Measurements from ENCODE around the gene KLK2. TPM values are rescaled to one million over a fixed set of nuclear protein-coding genes. Genes with fewer than 3 reads are reported as not detected.

KLK2 gene
- total RNA-seq, 1 experiment from 2014 or later, result not detected

GRCh38 chr19:50889638-50890037 is 16.4 kb downstream of the KLK2 start:
- peaks cover 68% of the 10 kb centered on the region for H3K27me3 Mint-ChIP-seq (ENCODE audit: unreplicated experiment)

GRCh38 chr19:50890422-50891252 is 17.4 kb downstream of the KLK2 start:
- CTCF ChIA-PET, result interaction anchor here (0.9 kb wide), 1 partner anchor 31 kb away, joined by 3 read pairs; no protein-coding TSS in a partner anchor
- Mint-ChIP-seq H3K9me3 (ENCODE audit: low read depth, unreplicated experiment) (no peaks in the 10 kb centered on the region), H3K36me3 (ENCODE audit: insufficient read depth, unreplicated experiment) (no peaks in the 10 kb centered on the region), H3K4me1 (ENCODE audit: low read depth, unreplicated experiment) (no peaks in the 10 kb centered on the region), H3K27me3 (ENCODE audit: unreplicated experiment) (peaks cover 68% of the 10 kb centered on the region), H3K27ac (ENCODE audit: unreplicated experiment) (no peak overlapping the region), H3K4me3 (ENCODE audit: low read depth, unreplicated experiment) (no peak overlapping the region)
- no TSS peak for BruUV-seq (replicated peaks)
- TF ChIP-seq, protein P1, sequence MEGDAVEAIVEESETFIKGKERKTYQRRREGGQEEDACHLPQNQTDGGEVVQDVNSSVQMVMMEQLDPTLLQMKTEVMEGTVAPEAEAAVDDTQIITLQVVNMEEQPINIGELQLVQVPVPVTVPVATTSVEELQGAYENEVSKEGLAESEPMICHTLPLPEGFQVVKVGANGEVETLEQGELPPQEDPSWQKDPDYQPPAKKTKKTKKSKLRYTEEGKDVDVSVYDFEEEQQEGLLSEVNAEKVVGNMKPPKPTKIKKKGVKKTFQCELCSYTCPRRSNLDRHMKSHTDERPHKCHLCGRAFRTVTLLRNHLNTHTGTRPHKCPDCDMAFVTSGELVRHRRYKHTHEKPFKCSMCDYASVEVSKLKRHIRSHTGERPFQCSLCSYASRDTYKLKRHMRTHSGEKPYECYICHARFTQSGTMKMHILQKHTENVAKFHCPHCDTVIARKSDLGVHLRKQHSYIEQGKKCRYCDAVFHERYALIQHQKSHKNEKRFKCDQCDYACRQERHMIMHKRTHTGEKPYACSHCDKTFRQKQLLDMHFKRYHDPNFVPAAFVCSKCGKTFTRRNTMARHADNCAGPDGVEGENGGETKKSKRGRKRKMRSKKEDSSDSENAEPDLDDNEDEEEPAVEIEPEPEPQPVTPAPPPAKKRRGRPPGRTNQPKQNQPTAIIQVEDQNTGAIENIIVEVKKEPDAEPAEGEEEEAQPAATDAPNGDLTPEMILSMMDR (IDR thresholded peaks at IDR 0.05; ENCODE audit: unreplicated experiment), result no peak
- intact Hi-C loops (cut with micrococcal nuclease; ENCODE audit: unreplicated experiment), result no loop called here
- DNase-seq, result no peak

More at GRCh38 chr19:50889638-50890037, 16.4 kb downstream of the KLK2 start:
- no peak for DNase-seq
- Mint-ChIP-seq H3K4me1 (ENCODE audit: low read depth, unreplicated experiment) (no peaks in the 10 kb centered on the region), H3K9me3 (ENCODE audit: low read depth, unreplicated experiment) (no peaks in the 10 kb centered on the region), H3K4me3 (ENCODE audit: low read depth, unreplicated experiment) (no peak overlapping the region), H3K27ac (ENCODE audit: unreplicated experiment) (no peak overlapping the region), H3K36me3 (ENCODE audit: insufficient read depth, unreplicated experiment) (no peaks in the 10 kb centered on the region)
- CTCF ChIA-PET, result no interaction called here
- no TSS peak for BruUV-seq (replicated peaks)
- intact Hi-C loops (cut with micrococcal nuclease; ENCODE audit: unreplicated experiment), result no loop called here
- TF ChIP-seq, protein P1 (IDR thresholded peaks at IDR 0.05; ENCODE audit: unreplicated experiment), result no peak

GRCh38 chr19:50891253-50891625 is 18.0 kb downstream of the KLK2 start:
- no peak for DNase-seq
- peaks cover 3% of the 10 kb centered on the region for H3K4me1 Mint-ChIP-seq (ENCODE audit: low read depth, unreplicated experiment)
- H3K9me3 Mint-ChIP-seq (ENCODE audit: low read depth, unreplicated experiment), result no peaks in the 10 kb centered on the region
- H3K4me3 Mint-ChIP-seq (ENCODE audit: low read depth, unreplicated experiment), result no peak overlapping the region
- H3K27ac Mint-ChIP-seq (ENCODE audit: unreplicated experiment), result no peak overlapping the region
- BruUV-seq (replicated peaks), result no TSS peak
- CTCF ChIA-PET, result interaction anchor here (0.9 kb wide), 1 partner anchor 31 kb away, joined by 3 read pairs; no protein-coding TSS in a partner anchor
- H3K36me3 Mint-ChIP-seq (ENCODE audit: insufficient read depth, unreplicated experiment), result peaks cover 1% of the 10 kb centered on the region
- H3K27me3 Mint-ChIP-seq (ENCODE audit: unreplicated experiment), result peaks cover 62% of the 10 kb centered on the region
- intact Hi-C loops (cut with micrococcal nuclease; ENCODE audit: unreplicated experiment), result no loop called here
- TF ChIP-seq, protein P1 (IDR thresholded peaks at IDR 0.05; ENCODE audit: unreplicated experiment), result no peak

GRCh38 chr19:50893047-50893736 is 20.0 kb downstream of the KLK2 start:
- Mint-ChIP-seq H3K4me3 (ENCODE audit: low read depth, unreplicated experiment) (no peak overlapping the region), H3K27ac (ENCODE audit: unreplicated experiment) (no peak overlapping the region), H3K4me1 (ENCODE audit: low read depth, unreplicated experiment) (peaks cover 21% of the 10 kb centered on the region), H3K9me3 (ENCODE audit: low read depth, unreplicated experiment) (no peaks in the 10 kb centered on the region), H3K36me3 (ENCODE audit: insufficient read depth, unreplicated experiment) (peaks cover 8% of the 10 kb centered on the region), H3K27me3 (ENCODE audit: unreplicated experiment) (peaks cover 55% of the 10 kb centered on the region)
- no TSS peak for BruUV-seq (replicated peaks)
- DNase-seq, result no peak
- TF ChIP-seq, protein P1 (IDR thresholded peaks at IDR 0.05; ENCODE audit: unreplicated experiment), result no peak
- intact Hi-C loops (cut with micrococcal nuclease; ENCODE audit: unreplicated experiment), result no loop called here
- CTCF ChIA-PET, result interaction anchor here (1.2 kb wide), 1 partner anchor 118 kb away, joined by 7 read pairs; no protein-coding TSS in a partner anchor
